ENCODE results near the gene KCNN4.
"Not testable (repeated sequence)": the region's sequence is repeated elsewhere in the genome, so short reads cannot be mapped to it uniquely, and the experiment has no call there.

The KCNN4 gene

GRCh38 chr19:43780706-43781525 lies at the start of gene KCNN4:
Gene KCNN4 (minus strand): TSS chr19:43780973. CDS start chr19:43780861, 112 bp downstream.
- no peak for DNase-seq (ENCODE audit: low read depth)

- DNase-seq (ENCODE audit: low read depth) = peak; percentile 61
Measured at GRCh38 chr19:43826787-43827754, 46.3 kb upstream of the KCNN4 start, which contains the start of gene ZNF283. Gene ZNF283 (plus strand): TSS chr19:43827321. CDS start chr19:43833505, 6,184 bp downstream.

DNA sequence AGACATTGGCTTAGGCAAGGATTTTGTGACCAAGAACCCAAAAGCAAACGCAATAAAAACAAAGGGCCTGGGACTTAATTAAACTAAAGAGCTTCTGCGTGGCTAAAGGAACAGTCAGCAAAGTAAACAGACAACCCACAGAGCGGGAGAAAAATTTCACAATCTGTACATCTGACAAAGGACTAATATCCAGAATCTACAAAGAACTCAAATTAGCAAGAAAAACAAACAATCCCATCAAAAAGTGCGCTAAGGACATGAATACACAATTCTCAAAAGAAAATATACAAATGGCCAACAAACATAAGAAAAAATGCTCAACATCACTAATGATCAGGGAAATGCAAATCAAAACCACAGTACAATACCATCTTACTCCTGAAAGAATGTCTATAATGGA lies 43.8 kb upstream of the KCNN4 start:
- not testable (repeated sequence) for DNase-seq (ENCODE audit: low read depth)

- DNase-seq (ENCODE audit: low read depth) = not testable (repeated sequence)
Measured at GRCh38 chr19:43823856-43824255, 43.1 kb upstream of the KCNN4 start.

DNA sequence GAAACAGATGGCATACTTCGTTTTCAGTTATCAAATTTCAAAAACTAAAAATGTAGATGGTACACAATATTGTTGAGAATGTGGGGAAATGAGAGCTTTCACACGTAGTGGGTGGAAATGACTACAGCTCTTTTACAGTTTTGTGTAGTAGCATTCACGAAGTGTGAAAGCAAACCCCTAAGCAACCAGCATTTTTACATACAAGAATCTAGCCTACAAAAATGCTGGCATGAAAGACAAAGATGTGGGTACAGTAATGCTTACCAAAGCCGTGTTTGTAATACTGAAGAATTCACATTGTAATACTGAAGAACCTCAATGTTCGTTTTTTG lies 40.1 kb upstream of the KCNN4 start:
- no peak for DNase-seq (ENCODE audit: low read depth)

GRCh38 chr19:43820098-43820883 lies 39.5 kb upstream of the KCNN4 start:
- DNase-seq (ENCODE audit: low read depth) = no peak

DNA sequence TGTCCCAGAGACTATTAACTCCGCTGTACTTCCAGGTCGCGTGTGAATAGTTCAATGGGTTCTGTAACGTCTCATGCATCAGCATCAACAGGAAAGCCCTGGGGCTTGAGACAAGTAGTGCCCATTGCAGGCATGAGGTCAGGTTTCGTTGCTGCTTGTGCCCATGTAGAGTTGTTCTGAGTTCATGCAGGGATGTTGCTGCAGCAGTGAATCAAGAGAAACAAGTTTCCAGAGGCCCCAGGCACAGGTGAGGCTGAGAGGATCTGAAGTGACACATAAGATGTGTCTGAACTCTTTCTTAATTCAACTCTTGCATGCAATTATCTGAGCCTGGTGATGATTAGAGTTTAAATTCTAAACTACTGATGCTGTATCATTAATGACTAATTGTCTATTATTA lies 37.7 kb upstream of the KCNN4 start:
- no peak for DNase-seq (ENCODE audit: low read depth)

DNA sequence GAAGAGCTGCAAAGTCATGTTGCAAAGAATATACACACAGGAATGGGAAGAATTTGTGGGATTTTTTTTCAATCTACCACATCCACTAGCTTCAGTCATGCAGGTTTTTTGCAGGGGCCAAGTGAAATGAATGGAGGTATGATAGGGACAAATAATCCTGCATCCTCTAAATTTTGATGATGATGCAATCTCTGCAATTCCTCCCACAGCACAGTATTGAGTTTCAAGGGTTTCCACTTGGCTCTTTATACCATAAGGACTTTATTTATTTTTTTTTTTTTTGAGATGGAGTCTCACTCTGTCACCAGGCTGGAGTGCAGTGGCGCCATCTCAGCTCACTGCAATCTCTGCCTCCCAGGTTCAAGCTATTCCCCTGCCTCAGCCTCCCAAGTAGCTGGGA lies 36.7 kb upstream of the KCNN4 start:
- not testable (repeated sequence) for DNase-seq (ENCODE audit: low read depth)

DNA sequence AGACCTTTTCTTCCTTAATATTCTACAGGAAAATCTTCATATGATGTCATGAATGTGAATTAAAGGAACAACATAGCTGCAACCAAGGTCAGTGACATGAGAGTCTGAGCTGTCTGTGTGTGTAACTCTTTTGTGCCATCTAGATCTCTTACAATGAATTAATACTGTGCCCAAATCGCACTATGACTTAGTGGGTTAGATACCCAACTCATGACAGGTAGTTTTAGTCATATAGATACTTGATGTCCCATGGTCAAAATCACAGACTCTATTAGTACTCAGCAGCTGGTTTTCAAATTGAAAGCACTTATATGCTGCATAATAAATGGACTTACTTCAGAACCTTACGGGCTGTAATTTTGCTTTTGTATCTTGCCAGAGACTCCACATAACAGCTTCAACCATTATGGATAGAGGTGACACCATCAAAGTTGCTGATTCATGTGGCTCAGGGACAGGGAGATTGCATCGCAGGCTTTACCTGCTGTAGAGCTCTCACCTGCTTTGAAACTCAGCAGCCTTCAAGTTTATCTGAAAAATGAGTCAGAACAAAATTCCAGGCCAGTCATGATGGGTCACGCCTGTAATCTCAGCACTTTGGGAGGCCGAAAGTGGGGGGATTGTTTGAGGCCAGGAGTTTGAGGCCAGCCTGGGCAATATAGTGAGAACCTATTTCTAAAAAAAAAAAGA lies 34.0 kb upstream of the KCNN4 start:
- DNase-seq (ENCODE audit: low read depth) = no peak

DNA sequence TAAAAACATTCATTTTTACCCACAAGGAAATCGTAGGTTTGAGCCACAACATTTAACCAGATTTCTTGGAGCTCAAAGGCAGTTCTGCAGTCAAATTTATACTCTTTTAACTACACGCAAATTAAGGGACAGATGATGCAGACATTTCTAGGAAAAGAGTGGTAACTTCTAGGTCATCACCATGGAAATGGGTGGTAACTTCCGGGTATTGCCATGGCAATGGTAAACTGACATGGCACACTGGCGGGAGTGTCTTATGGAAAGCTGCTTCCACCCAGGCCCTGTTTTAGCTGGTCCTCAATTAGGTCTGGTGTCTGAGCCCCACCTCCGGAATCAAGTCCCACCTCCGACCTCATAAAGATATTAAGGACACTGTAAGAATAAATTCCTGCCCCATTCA lies 31.9 kb upstream of the KCNN4 start:
- DNase-seq (ENCODE audit: low read depth) = no peak

DNA sequence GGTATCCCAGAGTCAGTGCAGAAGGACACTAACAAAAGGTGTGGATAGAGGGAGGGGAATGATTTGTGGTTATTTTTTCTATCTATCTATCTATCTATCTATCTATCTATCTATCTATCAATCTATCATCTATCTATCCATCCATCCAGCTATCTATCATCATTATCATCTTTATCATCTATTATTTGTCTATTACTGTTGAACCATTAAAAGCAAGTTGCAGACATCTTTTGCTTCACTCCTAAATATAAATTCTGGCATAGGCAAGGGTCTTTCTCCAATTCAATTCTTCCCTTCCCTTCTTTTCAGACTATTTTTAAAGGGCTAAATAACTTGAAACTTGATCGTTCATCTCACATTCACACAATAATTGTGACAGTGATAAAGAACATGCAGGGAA lies 31.5 kb upstream of the KCNN4 start:
- no peak for DNase-seq (ENCODE audit: low read depth)

GRCh38 chr19:43811837-43812236 lies 31.1 kb upstream of the KCNN4 start:
- DNase-seq (ENCODE audit: low read depth) = no peak

DNA sequence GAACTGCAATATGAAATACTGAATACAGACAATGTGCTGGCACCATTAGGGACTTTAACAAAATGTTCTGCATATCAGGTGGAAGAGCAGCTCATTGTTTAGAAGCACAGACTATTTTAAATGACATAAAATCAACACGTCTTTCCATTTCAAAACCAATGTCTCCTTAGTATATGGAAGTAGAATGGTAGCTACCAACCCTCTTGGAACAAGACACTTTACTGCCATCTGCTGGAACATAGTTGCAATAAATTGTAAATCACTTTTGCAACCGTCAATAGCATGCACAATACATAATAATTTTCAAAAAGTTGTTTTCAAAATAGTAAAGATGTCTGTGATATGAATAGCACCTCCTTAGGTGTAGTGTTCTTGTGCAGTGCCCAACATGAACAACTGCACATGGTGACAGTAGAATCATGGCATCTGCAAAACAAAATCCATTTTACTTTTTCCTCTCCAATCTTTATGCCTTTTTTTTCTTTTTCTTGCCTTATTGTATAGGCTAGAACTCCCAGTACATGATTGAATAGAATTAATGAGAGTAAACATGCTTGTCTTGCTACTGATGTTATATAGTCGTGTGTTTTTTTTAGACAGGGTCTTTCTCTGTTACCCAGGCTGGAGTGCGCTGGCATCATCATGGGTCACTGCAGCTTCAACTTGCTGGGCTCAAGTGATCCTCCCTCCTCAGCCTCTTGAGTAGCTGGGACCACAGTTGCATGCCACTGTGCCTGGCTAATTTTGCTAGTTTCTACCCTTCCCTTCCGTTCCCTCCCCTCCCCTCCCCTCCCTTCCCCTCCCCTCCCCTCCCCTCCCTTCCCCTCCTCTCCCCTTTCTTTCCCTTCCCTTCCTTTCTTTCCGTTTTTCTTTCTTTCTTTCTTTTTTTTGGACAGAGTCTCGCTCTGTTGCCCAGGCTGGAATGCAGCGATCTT lies 29.3 kb upstream of the KCNN4 start:
- no peak for DNase-seq (ENCODE audit: low read depth)

- no peak for DNase-seq (ENCODE audit: low read depth)
Measured at GRCh38 chr19:43807651-43808050, 26.9 kb upstream of the KCNN4 start.

- no peak for DNase-seq (ENCODE audit: low read depth)
Measured at GRCh38 chr19:43806848-43807247, 26.1 kb upstream of the KCNN4 start.

DNA sequence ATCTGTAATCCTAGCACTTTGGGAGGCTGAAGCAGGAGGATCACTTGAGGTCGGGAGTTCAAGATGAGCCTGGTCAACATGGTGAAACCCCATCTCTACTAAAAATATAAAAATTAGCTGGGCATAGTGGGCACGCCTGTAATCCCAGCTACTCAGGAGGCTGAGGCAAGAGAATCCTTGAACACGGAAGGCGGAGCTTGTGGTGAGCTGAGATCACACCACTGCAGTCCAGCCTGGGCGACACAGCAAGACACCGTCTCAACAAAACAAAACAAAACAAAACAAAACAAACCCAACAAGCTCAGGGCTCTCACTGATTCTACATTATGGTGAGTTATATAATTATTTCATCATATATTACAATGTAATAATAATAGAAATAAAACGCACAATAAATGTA lies 25.6 kb upstream of the KCNN4 start:
- DNase-seq (ENCODE audit: low read depth) = not testable (repeated sequence)

- no peak for DNase-seq (ENCODE audit: low read depth)
Measured at GRCh38 chr19:43804432-43804831, 23.7 kb upstream of the KCNN4 start.

DNA sequence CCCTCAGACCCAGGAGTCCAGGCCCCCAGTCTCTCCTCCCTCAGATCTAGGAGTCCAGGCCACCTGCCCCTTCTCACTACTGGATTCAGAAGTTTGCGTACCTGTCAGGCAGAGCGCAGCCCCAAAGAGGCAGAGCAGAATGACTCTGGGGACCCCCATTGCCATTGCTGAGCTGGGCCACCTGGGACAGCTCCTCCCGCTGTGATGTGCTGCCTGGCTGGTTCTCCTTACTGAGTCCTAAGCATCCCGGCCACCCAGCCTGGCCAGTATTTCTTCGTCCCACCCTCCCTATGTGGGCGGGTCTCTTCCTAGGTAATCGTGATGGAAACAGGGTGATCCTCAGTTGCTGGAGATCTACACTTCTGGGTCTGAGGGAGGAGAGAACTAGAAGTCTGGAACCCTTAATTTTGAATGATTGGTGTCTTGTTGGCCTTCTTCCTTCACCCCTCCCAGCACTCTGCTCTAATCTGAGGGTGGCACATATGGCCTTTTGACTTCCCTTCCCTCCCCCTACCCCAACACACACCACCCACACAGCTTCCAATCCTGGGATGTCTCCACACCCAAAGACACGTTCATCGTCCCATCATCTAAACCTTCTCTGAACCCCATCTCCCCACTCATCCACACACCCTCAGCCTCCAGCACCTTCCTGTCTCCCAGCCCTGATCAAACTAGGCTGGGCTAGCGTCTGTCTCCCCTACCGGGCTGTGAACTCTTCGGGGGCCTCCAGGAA lies 21.6 kb upstream of the KCNN4 start, which contains the start of gene LYPD5:
Gene LYPD5 (minus strand): TSS at position 232 of the 736 bp plus-strand sequence. CDS start 67 bp downstream, at position 165.
- no peak for DNase-seq (ENCODE audit: low read depth)

GRCh38 chr19:43799502-43800142 lies 18.8 kb upstream of the KCNN4 start:
- DNase-seq (ENCODE audit: low read depth) = no peak

All from stimulated activated CD8-positive, alpha-beta memory T cell treated with anti-CD3 and anti-CD28 coated beads, Interleukin-12 subunit alpha, Interleukin-12 subunit beta, amount 100 ng/mL, for 1 hour (primary cell).